Fibroblast of lung (primary cell): Measurements from ENCODE around the gene F2RL1. TPM values are rescaled to one million over a fixed set of nuclear protein-coding genes. Genes with fewer than 3 reads are reported as not detected.
"Not testable (repeated sequence)": the region's sequence is repeated elsewhere in the genome, so short reads cannot be mapped to it uniquely, and the experiment has no call there.

Experiments used
- DNase-seq, 2 donors: peaks; one replicate each; pipeline versions ENCODE4 v3.0.0 to v3.0.0-alpha.2; 2010; ENCODE audit warnings: low read depth in 2 of 2
- H2AFZ ChIP-seq: 2 replicates; pipeline ENCODE4 v1.5.1; 2012; ENCODE audit warnings: low read length, control low read depth, inconsistent platforms
- H3K27ac ChIP-seq: 2 replicates; pipeline ENCODE4 v1.5.1; 2011; ENCODE audit warnings: low read length, control low read depth; ENCODE audit not compliant: insufficient read depth
- H3K27me3 ChIP-seq: 2 replicates; pipeline ENCODE4 v1.5.1; 2011; ENCODE audit warnings: mild to moderate bottlenecking, low read length; ENCODE audit not compliant: control insufficient read depth, insufficient read depth
- H3K36me3 ChIP-seq: 2 replicates; pipeline ENCODE4 v1.5.1; 2011; ENCODE audit warnings: low read length; ENCODE audit not compliant: control insufficient read depth, insufficient read depth
- H3K4me1 ChIP-seq: 2 replicates; pipeline ENCODE4 v1.5.1; 2011; ENCODE audit warnings: low read length; ENCODE audit not compliant: control insufficient read depth, insufficient read depth; ENCODE audit errors: extremely low read depth
- H3K4me2 ChIP-seq: 2 replicates; pipeline ENCODE4 v1.5.1; 2011; ENCODE audit warnings: low read length, control low read depth; ENCODE audit not compliant: insufficient read depth; ENCODE audit errors: extremely low read depth
- H3K4me3 ChIP-seq, 4 experiments: fragments of 200-600 bp in 1 of 4; sonication (generic) in 1 of 4; replicated peaks in 1 of 4; 2 replicates each; pipeline ENCODE4 v1.5.1; 2011 to 2016; ENCODE audit warnings: low read length in 4 of 4, low read depth in 3 of 4, mild to moderate bottlenecking in 3 of 4, control low read depth in 2 of 4, inconsistent platforms in 1 of 4, mixed read lengths in 1 of 4; ENCODE audit not compliant: insufficient read depth in 1 of 4; ENCODE audit errors: control extremely low read depth in 1 of 4
- H3K79me2 ChIP-seq: 2 replicates; pipeline ENCODE4 v1.5.1; 2012; ENCODE audit warnings: mild to moderate bottlenecking, low read length, inconsistent platforms; ENCODE audit not compliant: control insufficient read depth, insufficient read depth
- H3K9ac ChIP-seq: 2 replicates; pipeline ENCODE4 v1.5.1; 2011; ENCODE audit warnings: mild to moderate bottlenecking, low read length, control low read depth; ENCODE audit not compliant: insufficient read depth
- H3K9me3 ChIP-seq: 2 replicates; pipeline ENCODE4 v1.5.1; 2012; ENCODE audit warnings: low read depth, low read length; ENCODE audit not compliant: control insufficient read depth, insufficient read depth
- H4K20me1 ChIP-seq: 2 replicates; pipeline ENCODE4 v1.5.1; 2011; ENCODE audit warnings: low read length; ENCODE audit not compliant: control insufficient read depth, insufficient read depth; ENCODE audit errors: extremely low read depth
- EZH2 ChIP-seq: IDR thresholded peaks from 2 replicates; pipeline ENCODE4 v1.5.1; 2012; ENCODE audit warnings: low read length, control low read depth, mild to moderate bottlenecking; ENCODE audit errors: missing control alignments
- polyA plus RNA-seq, 2 donors: library from polyadenylated mRNA; depleted of rRNA in 1 of 2; stranded (reverse) in 1 of 2; unstranded in 1 of 2; fragments of >200 nt; gene quantifications; 2 replicates each; pipeline ENCODE4 v1.2.1, GENCODE V29; 2011 to 2012; ENCODE audit warnings: missing spikeins in 1 of 2
- total RNA-seq: library from RNA; depleted of rRNA; stranded (reverse); fragments of >200 nt; gene quantifications from 2 replicates; pipeline ENCODE4 v1.2.1, GENCODE V29; 2014
- TF ChIP-seq, protein P1 (sequence below), 2 donors: IDR thresholded peaks in 1 of 2; conservative IDR thresholded peaks in 1 of 2; 1 replicate in 1 of 2; 2 replicates in 1 of 2; pipeline ENCODE4 v1.5.1; 2011 to 2012; ENCODE audit warnings: low read length in 2 of 2, control low read depth in 1 of 2, inconsistent platforms in 1 of 2, low read depth in 1 of 2, mild to moderate bottlenecking in 1 of 2

The F2RL1 gene
- total and polyA plus RNA-seq, 2 donors (not counting 1 experiment from before 2014, with no cell fraction given) = 12.4 to 25.1 TPM

DNA sequence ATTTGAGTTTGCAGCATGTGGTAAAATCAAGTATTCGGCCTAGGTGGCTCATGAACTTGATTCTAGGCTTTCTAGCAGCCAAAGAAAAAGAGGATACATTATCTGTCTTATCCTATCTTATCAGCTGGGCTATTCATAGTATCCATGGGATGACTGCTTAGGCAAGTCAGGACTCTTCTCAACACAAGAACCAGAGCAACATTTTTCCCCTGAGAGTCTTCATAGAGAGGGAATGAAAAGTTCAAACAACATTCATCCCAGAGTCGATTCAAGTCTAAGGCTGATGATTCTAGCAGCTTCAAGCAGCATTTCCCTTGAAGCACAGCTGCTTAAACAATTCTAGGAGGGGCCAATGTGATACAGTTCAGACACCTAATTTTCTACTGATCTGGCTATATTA is 33.9 kb downstream of the F2RL1 start:
- no peaks in the 10 kb centered on the region for H3K9me3 ChIP-seq
- H3K4me3 ChIP-seq = no peak overlapping the region
- H3K27me3 ChIP-seq = no peaks in the 10 kb centered on the region
- H3K9ac ChIP-seq = no peak overlapping the region
- no peaks in the 10 kb centered on the region for H3K4me1 ChIP-seq
- no peak overlapping the region for H2AFZ ChIP-seq
- no peaks in the 10 kb centered on the region for H4K20me1 ChIP-seq
- H3K4me2 ChIP-seq = no peak overlapping the region
- DNase-seq = no peak
- no peaks in the 10 kb centered on the region for H3K79me2 ChIP-seq
- no peak overlapping the region for H3K27ac ChIP-seq
- TF ChIP-seq, protein P1, sequence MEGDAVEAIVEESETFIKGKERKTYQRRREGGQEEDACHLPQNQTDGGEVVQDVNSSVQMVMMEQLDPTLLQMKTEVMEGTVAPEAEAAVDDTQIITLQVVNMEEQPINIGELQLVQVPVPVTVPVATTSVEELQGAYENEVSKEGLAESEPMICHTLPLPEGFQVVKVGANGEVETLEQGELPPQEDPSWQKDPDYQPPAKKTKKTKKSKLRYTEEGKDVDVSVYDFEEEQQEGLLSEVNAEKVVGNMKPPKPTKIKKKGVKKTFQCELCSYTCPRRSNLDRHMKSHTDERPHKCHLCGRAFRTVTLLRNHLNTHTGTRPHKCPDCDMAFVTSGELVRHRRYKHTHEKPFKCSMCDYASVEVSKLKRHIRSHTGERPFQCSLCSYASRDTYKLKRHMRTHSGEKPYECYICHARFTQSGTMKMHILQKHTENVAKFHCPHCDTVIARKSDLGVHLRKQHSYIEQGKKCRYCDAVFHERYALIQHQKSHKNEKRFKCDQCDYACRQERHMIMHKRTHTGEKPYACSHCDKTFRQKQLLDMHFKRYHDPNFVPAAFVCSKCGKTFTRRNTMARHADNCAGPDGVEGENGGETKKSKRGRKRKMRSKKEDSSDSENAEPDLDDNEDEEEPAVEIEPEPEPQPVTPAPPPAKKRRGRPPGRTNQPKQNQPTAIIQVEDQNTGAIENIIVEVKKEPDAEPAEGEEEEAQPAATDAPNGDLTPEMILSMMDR (conservative IDR thresholded peaks at IDR 0.05 in 1 of 2, IDR thresholded peaks at IDR 0.05 in 1 of 2; ENCODE audit: low read depth in 1 of 2, low read length in 2 of 2) = no peak
- TF ChIP-seq EZH2 = no peak
- H3K36me3 ChIP-seq = no peaks in the 10 kb centered on the region

DNA sequence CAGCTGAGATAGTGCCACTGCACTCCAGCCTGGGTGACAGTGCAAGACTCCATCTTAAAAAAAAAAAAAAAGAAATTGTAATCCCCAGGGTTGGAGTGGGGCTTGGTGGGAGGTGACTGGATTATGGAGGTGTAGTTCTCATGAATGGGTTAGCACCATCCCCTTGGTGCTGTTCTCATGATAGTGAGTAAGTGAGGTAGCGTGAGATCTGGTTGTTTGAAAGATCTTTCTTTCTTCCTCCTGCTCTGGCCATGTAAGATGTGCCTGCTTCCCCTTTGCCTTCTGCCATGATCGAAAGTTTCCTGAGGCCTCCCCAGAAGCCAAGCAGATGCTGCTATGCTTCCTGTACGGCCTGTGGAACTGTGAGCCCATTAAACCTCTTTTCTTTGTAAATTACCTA is 34.9 kb downstream of the F2RL1 start:
- not testable (repeated sequence) for H4K20me1 ChIP-seq, H3K36me3 ChIP-seq, DNase-seq, H3K27ac ChIP-seq, H3K9ac ChIP-seq, H3K4me3 ChIP-seq, H2AFZ ChIP-seq, H3K27me3 ChIP-seq, H3K79me2 ChIP-seq, H3K9me3 ChIP-seq, H3K4me2 ChIP-seq, H3K4me1 ChIP-seq

DNA sequence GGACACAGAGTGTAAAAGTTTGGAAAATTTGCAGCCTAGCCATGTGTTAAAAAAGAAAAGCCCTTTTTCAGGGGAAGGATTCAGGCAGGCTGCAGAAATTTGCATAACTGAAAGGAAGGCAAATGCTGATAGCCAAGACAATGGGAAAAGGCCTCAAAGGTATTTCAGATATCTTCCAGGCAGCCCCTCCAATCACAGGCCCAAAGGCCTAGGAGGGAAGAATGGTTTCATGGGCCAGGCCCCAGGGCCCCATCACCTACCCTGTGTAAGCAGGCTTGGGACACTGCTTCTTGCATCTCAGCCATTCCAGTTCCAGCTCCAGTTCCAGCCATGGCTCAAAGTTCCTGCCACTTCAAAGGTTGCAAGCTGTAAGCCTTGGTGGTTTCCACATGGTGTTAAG is 35.8 kb downstream of the F2RL1 start:
- Histone ChIP-seq H2AFZ (no peak overlapping the region), H3K9ac (no peak overlapping the region), H4K20me1 (no peaks in the 10 kb centered on the region), H3K79me2 (no peaks in the 10 kb centered on the region), H3K4me1 (no peaks in the 10 kb centered on the region), H3K36me3 (no peaks in the 10 kb centered on the region), H3K27ac (no peak overlapping the region), H3K4me2 (no peak overlapping the region), H3K4me3 (no peak overlapping the region), H3K27me3 (no peaks in the 10 kb centered on the region), H3K9me3 (no peaks in the 10 kb centered on the region)
- TF ChIP-seq, protein P1 (conservative IDR thresholded peaks at IDR 0.05 in 1 of 2, IDR thresholded peaks at IDR 0.05 in 1 of 2; ENCODE audit: low read depth in 1 of 2, low read length in 2 of 2) = no peak
- TF ChIP-seq EZH2 = no peak
- no peak for DNase-seq

DNA sequence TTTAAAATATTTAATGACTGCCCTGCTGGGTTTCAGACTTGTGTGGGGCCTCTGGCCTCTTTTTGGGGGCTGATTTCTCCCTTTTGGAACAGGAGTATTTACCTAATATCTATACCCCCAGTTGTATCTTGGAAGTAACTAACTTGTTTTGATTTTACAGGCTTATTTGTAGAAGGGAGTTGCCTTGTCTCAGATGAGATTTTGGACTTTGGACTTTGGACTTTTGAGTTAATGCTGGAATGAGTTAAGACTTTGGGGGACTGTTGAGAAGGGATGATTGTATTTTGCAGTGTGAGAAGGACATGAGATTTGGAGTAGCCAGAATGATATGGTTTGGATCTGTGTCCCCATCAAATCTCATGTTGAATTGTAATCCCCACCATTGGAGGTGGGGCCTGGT is 36.7 kb downstream of the F2RL1 start:
- H3K79me2 ChIP-seq, H3K9me3 ChIP-seq, H3K4me1 ChIP-seq, DNase-seq, H3K4me3 ChIP-seq, H3K4me2 ChIP-seq, H2AFZ ChIP-seq, H3K9ac ChIP-seq, H3K27ac ChIP-seq, H3K36me3 ChIP-seq, H4K20me1 ChIP-seq, H3K27me3 ChIP-seq: not testable (repeated sequence)
